Fibroblast of peridontal ligament (primary cell): ENCODE measurements around the gene GP9.
A peak's percentile ranks its signal among the peaks of the same experiment; 100 is the strongest.
"Not testable (repeated sequence)": the region's sequence is repeated elsewhere in the genome, so short reads cannot be mapped to it uniquely, and the experiment has no call there.

Source experiments
- DNase-seq: peaks from one replicate; pipeline ENCODE4 v3.0.0-alpha.2; 2010; ENCODE audit errors: extremely low read depth

Gene GP9

GRCh38 chr3:129050556-129051295, 9.9 kb upstream of the GP9 start:
- no peak for DNase-seq

GRCh38 chr3:129051871-129052340, 8.7 kb upstream of the GP9 start:
- DNase-seq: peak; percentile 18

- DNase-seq: no peak
Measured at GRCh38 chr3:129052675-129053074, 7.9 kb upstream of the GP9 start.

GRCh38 chr3:129054605-129055104, 5.9 kb upstream of the GP9 start:
- DNase-seq: no peak

DNA sequence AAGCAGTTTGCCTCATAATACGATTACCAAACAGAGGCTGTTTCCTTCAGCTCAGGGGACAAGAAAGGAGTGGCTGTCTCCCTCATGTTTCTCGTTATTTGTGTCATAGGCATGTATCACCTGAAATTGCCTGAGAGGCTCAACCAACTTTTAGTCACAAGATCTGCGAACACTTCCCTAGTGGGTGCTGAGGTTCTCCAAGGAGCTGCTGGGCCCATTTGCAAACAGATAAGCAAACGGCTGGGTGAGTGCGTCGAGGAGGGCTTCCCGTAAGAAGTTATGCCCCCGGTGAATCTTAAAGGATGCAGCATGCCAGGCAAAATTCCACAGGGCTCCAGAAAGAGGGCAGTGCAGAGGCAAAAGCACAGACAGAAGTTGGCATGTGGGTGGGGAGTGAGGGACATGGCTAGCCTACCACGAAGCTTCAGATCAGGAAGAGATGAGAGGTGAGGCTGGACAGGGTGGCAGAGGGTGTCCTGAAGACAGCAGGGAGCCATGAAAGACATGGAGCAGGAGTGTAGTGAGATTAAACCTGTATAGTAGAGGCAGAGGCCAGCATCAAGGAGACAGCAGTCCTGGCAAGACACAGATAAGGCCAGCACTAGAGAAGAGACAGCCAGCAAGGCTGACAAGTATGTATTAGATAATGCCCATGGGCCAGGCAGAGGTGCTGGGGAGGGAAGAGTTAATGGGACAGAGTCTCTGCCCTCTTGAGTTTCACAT, 4.0 kb upstream of the GP9 start:
- no peak for DNase-seq

GRCh38 chr3:129057249-129057648, 3.3 kb upstream of the GP9 start:
- no peak for DNase-seq

DNA sequence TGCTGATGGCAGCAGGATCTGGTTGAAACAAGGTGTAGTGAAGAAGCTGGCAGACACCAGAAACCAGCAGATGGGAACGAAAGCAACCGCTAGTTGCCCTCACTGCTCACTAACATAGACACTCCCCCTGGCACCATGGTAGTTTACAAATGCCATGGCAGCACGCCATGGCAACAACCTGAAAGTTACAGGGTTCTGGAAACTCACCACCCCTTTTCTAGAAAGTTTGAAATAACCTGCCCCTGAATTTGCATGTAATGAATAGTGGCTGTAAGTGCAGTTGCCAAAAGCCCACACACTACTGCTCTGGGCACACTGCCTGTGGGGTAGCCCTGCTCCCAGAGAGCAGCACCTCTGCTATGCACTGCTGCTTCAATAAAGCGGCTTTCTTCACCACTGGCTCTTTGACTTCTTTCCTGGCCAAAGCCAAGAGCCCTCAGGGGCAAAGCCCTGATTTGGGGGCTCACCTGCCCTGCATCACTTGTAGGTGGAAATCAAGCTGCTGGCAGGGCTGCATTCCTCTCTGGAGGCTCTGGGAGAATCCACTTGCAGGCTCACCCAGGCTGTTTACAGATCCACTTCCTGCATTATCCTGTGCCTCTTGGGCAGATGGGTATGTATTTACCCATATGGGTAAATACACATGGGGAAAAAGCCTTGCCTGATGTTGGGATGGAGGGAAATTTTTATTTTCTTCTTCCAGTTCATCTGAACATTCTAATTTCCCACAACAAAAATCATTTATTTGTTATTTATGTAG, 2.0 kb upstream of the GP9 start:
- DNase-seq: no peak

DNA sequence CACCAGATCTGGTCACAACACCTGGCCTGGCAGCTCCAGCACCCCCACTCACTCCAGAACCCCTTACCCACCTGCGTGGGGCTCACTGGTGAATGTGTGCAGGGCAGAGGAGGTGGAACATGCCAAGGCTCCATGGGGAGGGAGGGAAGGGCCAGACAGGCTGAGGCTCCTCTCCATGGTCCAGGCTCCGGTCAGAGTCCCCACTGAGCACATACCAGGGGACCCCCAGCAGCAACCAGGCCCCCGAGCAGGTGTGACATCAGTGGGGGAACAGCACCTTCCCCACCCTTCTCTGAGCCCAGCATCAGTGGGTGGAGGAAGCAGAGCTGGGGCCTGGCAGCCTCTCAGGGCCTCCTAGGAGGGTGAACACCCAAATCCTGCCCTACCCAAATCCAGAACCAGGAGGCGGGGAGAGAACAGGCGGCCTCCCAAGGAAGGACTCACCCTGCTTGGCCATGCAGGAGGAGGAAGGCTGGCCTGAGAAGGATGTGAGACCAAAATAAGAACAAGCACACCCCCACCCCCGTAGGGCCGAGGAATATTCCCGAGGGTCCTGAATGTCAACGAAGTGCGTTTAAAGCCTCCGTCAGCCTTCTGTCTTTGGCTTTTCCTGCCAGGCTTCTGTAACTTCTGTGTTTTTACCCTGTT, 1.1 kb upstream of the GP9 start:
- DNase-seq: no peak

DNA sequence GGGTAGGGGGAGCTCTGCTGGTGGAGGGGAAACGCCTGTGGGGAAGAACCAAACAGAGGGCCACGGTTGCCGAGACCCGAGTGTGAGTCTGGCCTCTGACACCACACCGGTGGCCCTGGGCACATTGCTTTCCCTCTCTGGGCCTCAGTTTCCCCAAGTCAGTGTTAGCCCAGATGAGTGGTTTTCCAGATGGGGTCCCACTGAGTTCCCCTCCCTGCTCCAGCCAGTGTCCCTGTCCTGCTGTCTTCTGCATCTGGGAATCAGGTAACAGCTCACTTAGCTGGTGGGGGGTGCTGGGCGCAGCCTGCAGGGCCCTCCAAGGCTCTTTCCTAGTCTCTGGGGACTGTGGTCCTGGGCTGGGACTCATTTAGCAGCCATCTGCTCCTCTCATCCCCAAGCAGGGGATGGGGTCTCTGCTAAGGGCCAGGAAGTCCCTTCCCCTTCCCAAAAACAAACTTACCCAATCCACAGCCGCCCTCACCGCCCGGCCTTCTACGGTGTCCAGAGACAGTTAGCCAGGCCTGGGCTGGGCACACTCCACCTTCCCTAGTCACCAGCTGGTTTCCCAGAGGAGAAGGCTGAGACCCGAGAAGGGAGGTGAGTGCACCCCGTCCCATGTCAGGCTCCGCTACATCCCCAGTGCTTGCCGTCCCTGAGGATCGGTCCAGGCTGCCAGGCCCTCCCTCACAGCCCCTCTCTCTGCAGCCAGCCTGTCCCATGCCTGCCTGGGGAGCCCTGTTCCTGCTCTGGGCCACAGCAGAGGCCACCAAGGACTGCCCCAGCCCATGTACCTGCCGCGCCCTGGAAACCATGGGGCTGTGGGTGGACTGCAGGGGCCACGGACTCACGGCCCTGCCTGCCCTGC, 676 bp downstream of the GP9 start:
- no peak for DNase-seq

GRCh38 chr3:129061888-129062834, 1.6 kb downstream of the GP9 start:
- no peak for DNase-seq

DNA sequence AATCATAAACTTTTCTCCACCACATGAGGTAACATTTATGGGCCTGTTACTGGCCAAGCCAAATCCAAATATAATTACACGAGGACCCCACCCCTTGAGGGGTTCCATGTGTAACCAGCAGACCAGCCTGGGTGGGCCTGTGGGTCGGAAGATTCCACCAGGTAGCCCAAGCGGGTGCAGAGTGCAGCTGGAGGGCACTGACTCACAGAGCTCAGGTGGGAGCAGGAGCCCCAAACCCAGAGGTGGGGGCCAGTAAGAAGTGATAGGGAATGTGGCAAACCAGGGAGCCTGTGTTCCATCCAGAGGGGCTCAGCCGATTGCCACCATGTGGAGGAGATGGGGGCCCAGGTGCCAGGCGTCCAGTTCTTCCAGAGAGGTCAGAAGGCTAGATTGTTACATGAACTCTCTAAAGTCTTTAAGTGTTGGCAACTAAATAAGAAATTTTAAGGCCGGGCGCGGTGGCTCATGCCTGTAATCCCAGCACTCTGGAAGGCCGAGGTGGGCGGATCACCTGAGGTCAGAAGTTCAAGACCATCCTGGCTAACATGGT, 2.6 kb downstream of the GP9 start:
- no peak for DNase-seq

DNA sequence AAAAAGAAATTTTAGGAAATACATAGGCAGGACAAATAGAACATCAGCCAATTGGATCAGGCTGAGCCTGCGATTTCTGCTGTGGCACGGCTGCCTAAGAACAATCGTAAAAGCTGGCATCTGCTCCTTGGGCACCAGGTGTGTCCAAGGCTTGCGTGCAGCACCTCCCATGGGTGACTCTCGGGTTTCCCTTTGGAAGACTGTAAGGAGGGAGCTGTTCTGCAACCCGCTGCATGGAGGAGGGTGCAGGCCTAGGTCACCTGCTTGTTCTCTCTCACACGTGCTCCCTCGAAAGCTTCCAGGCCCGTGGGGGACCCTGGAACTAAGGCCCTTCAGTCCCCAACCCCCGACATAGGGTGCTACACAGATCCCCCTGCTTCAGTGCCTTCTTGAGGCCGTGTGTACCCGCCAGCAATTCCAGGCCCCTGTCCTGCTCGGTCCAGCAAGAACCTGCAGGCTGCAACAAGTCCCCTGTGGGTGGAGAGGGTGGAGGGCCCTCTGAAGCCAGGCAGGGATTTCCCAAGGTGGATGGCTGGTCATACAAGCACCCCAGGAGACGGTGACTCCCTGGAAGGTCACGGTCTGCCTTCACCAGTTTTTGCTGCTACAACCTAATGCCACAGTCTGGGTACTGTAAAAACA, 3.4 kb downstream of the GP9 start:
- DNase-seq: no peak

DNA sequence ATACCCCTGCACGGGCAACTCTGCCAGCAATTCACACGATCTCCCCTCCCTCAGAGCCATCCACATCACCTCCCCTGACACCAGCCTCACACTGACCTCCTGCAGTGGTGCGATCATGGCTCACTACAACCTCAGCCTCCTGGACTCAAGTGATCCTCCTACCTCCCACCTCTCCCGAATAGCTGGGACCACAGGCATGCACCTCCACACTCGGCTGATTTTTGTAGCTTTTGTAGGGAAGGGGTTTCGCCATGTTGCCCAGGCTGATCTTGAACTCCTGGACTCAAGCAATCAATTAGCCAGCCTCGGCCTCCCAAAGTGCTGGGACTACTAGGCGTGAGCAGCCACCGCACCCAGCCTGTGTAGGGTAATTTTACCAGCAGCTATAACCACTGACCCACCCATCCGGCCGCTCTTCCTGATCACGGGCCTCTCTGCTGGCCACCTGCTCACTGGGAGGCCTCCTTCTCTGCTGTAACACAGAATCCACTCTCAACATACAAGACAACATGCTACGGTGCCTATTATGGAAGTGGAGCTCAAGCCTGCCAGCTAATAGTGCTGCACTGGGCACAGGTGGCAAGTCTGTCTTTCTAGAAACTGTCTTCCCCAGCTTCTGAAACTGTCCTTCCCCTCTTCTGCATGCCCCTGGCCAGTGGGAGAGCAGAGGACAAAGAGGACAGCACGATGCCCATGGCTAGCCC, 4.6 kb downstream of the GP9 start:
- no peak for DNase-seq

DNA sequence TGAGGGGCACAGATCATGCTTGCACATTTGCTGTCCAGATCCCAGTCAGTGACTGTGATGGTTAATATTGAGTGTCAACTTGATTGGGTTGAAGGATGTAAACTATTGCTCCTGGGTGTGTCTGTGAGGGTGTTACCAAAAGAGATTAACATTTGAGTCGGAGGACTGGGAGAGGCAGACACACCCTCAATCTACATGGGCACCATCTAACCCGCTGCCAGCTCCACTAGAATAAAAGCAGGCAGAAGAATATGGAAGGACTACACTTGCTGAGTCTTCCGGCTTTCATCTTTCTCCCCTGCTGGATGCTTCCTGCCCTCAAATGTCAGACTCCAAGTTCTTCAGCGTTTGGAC, 5.1 kb downstream of the GP9 start:
- no peak for DNase-seq

DNA sequence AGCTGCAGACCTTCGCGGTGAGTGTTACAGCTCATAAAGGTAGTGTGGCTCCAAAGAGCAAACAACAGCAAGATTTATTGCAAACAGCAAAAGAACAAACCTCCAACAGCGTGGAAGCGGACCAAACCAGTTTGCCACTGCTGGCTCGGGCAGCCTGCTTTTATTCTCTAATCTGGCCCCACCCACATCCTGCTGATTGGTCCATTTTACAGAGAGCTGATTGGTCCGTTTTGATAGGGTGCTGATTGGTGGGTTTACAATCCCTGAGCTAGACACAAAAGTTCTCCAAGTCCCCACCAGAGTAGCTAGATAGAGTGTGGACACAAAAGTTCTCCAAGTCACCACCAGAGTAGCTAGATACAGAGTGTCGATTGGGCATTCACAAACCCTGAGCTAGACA, 7.1 kb downstream of the GP9 start:
- not testable (repeated sequence) for DNase-seq

- no peak for DNase-seq
Measured at GRCh38 chr3:129068291-129068886, 7.8 kb downstream of the GP9 start.

DNA sequence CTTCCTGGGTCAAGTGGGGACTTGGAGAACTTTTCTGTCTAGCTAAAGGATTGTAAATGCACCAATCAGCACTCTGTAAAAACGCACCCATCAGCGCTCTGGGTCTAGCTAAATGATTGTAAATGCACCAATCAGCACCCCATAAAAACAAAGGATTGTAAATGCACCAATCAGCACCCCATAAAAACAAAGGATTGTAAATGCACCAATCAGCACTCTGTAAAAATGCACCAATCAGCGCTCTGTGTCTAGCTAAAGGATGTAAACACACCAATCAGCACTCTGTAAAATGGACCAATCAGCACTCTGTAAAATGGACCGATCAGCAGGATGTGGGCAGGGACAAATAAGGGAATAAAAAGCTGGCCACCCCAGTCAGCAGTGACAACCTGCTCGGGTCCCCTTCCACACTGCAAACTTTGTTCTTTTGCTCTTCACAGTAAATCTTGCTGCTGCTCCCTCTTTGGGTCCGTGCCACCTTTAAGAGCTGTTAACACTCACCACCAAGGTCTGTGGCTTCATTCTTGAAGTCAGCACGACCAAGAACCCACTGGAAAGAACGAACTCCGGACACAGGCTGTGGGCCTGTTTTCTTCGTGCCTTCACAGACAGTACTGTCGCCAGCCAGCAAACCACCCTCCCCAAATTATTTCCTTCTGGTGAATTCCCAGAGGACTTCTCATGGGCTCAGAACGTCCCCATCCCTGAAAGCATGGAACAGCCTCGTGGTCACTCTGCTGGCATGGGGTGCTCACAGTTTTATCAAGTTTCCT, 8.9 kb downstream of the GP9 start:
- DNase-seq: not testable (repeated sequence)
